Right lung (tissue), 5 donors: ENCODE results near the gene MAST4. TPM values are rescaled to one million over a fixed set of nuclear protein-coding genes. Genes with fewer than 3 reads are reported as not detected.
"Not testable (repeated sequence)": the region's sequence is repeated elsewhere in the genome, so short reads cannot be mapped to it uniquely, and the experiment has no call there.

Experiments
- DNase-seq, 2 donors: peaks; one replicate each; pipeline ENCODE4 v3.0.0-alpha.2; 2013
- polyA plus RNA-seq, 5 donors: library from polyadenylated mRNA; unstranded; fragments of 120-200 nt; gene quantifications; one replicate each; pipeline versions ENCODE4 v1.2.1 to v1.2.3, GENCODE V29; 2013; ENCODE audit warnings: inconsistent platforms in 1 of 5, low replicate concordance in 1 of 5; ENCODE audit not compliant: insufficient read length in 5 of 5, insufficient read depth in 1 of 5

Gene MAST4
- polyA plus RNA-seq, 5 donors, result 33.7 to 51.2 (median 47.5) TPM

- no peak for DNase-seq
Observed at GRCh38 chr5:66742083-66742895, 146.1 kb downstream of the MAST4 start.

GRCh38 chr5:66742896-66743247 lies 146.7 kb downstream of the MAST4 start:
- no peak for DNase-seq

GRCh38 chr5:66743344-66743743 lies 147.2 kb downstream of the MAST4 start:
- DNase-seq, result no peak

- no peak for DNase-seq
Observed at GRCh38 chr5:66744040-66744439, 147.8 kb downstream of the MAST4 start.

GRCh38 chr5:66745297-66745696 lies 149.1 kb downstream of the MAST4 start:
- no peak for DNase-seq

- no peak for DNase-seq
Observed at GRCh38 chr5:66747607-66748006, 151.4 kb downstream of the MAST4 start.

GRCh38 chr5:66752668-66753067 lies 156.5 kb downstream of the MAST4 start:
- DNase-seq, result not testable (repeated sequence)

- peak; percentile 66 to 75 for DNase-seq
Observed at GRCh38 chr5:66757219-66757833, 161.1 kb downstream of the MAST4 start.

GRCh38 chr5:66757834-66758371 lies 161.7 kb downstream of the MAST4 start:
- DNase-seq, result no peak

- DNase-seq, result no peak
Observed at GRCh38 chr5:66769030-66769733, 173.0 kb downstream of the MAST4 start.

- no peak for DNase-seq
Observed at GRCh38 chr5:66769839-66770617, 173.8 kb downstream of the MAST4 start.

- no peak for DNase-seq
Observed at GRCh38 chr5:66777868-66778267, 181.7 kb downstream of the MAST4 start.

GRCh38 chr5:66779528-66779927 lies 183.3 kb downstream of the MAST4 start:
- no peak for DNase-seq

- no peak for DNase-seq
Observed at GRCh38 chr5:66788556-66788955, 192.4 kb downstream of the MAST4 start.

- no peak for DNase-seq
Observed at GRCh38 chr5:66789434-66789833, 193.2 kb downstream of the MAST4 start.

GRCh38 chr5:66793049-66793448 lies 196.9 kb downstream of the MAST4 start:
- no peak for DNase-seq

GRCh38 chr5:66795682-66796081 lies 199.5 kb downstream of the MAST4 start:
- no peak for DNase-seq

GRCh38 chr5:66796305-66797292 lies 200.4 kb downstream of the MAST4 start:
- no peak for DNase-seq

- peak; percentile 40 to 42 for DNase-seq
Observed at GRCh38 chr5:66802941-66803340, 206.7 kb downstream of the MAST4 start.
